Measurements from ENCODE around the gene CADM3. TPM values are rescaled to one million over a fixed set of nuclear protein-coding genes. Genes with fewer than 3 reads are reported as not detected.

The CADM3 gene
- total RNA-seq, 1 donor from 2014 or later: 10.0 TPM

DNA sequence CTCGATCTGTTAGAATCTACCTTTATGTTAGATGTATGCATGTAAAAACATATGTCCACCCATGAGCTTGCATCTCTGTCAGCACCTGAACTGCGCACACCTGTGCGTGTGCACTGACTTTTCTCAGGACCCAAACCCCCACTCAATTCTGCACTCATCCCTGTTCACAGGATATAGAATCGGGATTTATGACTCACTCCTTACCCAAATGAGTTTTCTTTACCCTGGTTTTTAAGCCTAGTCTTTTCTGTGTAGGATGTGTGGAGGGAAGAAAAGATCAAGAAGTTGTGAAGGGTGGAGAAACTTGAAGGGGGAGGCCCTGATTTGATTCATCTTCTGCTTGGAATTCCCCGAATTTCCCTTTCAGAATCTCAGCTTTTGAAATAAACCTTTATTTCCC lies 35.7 kb downstream of the CADM3 start:
- Mint-ChIP-seq H3K4me1 (peaks cover 6% of the 10 kb centered on the region), H3K27me3 (ENCODE audit: low read depth) (peaks cover 83% of the 10 kb centered on the region), H3K9me3 (no peaks in the 10 kb centered on the region), H3K4me3 (no peak overlapping the region), H3K36me3 (ENCODE audit: low read depth) (no peaks in the 10 kb centered on the region), H3K27ac (ENCODE audit: unreplicated experiment) (no peak overlapping the region)
- no peak for DNase-seq (ENCODE audit: low read depth, low spot score)
- TF ChIP-seq CTCF (conservative IDR thresholded peaks at IDR 0.05): no peak

- no peak for DNase-seq (ENCODE audit: low read depth, low spot score)
- no peaks in the 10 kb centered on the region for H3K9me3 Mint-ChIP-seq
- no peak overlapping the region for H3K4me3 Mint-ChIP-seq
- H3K36me3 Mint-ChIP-seq (ENCODE audit: low read depth): no peaks in the 10 kb centered on the region
- no peak for TF ChIP-seq CTCF (conservative IDR thresholded peaks at IDR 0.05)
- peaks cover 6% of the 10 kb centered on the region for H3K4me1 Mint-ChIP-seq
- no peak overlapping the region for H3K27ac Mint-ChIP-seq (ENCODE audit: unreplicated experiment)
- H3K27me3 Mint-ChIP-seq (ENCODE audit: low read depth): peaks cover 90% of the 10 kb centered on the region
These were observed 36.4 kb downstream of the CADM3 start for GRCh38 chr1:159207774-159208173.

DNA sequence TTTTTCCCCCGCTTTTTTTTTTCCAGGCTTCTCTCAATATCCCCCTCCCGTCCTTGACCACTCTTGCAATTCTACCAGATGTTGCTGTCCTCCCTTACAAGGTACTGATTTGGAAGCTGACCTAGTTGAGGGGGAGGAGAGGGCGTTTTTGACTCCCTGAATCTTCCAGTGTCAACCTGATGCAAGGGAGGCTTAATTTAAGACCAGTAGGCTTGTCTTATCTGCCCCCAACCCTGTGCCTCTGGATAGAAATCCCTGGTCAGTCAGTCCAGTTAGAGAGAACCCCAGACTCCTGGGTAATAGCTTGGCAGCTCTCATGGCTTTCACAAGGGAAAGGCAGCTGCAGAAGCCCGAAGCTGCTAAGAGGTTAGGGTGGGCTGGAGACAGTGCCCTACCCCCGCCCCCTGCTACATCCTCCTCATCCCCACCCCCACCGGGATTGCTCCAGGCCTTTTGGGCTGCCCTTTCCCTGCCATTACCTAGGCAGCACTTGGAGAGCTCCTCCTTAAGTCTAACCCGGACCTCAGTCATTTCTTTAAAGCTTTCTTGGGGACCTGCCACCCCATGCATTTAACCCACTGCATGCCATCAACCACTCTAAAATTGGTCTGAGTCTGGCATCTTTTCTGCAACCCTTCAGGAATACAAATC lies 36.9 kb downstream of the CADM3 start:
- H3K27me3 Mint-ChIP-seq (ENCODE audit: low read depth): peaks cover 92% of the 10 kb centered on the region
- DNase-seq (ENCODE audit: low read depth, low spot score): no peak
- H3K4me3 Mint-ChIP-seq: no peak overlapping the region
- no peak for TF ChIP-seq CTCF (conservative IDR thresholded peaks at IDR 0.05)
- H3K27ac Mint-ChIP-seq (ENCODE audit: unreplicated experiment): no peak overlapping the region
- no peaks in the 10 kb centered on the region for H3K9me3 Mint-ChIP-seq
- no peaks in the 10 kb centered on the region for H3K36me3 Mint-ChIP-seq (ENCODE audit: low read depth)
- H3K4me1 Mint-ChIP-seq: peaks cover 6% of the 10 kb centered on the region

DNA sequence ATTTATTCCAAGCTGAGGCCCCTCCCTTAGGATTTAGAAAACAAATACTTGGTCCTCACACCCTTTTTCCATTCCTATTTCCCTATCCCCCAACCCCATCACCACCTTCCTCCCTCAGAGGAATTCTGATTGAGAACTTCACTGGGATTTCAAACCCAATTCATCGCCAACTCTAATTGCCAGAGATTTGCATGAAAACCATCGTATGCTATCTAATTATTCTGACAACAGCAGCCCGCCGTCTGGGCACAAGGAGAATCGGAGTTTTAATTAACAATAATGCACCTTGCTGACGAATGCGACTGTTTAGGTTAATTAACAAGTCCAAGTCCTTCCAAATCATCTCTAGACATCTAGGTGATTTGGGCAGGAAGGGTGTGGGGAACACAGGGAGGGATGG lies 37.6 kb downstream of the CADM3 start:
- TF ChIP-seq CTCF (conservative IDR thresholded peaks at IDR 0.05): no peak
- H3K4me3 Mint-ChIP-seq: no peak overlapping the region
- DNase-seq (ENCODE audit: low read depth, low spot score): no peak
- no peak overlapping the region for H3K27ac Mint-ChIP-seq (ENCODE audit: unreplicated experiment)
- H3K4me1 Mint-ChIP-seq: peaks cover 6% of the 10 kb centered on the region
- H3K27me3 Mint-ChIP-seq (ENCODE audit: low read depth): peaks cover 89% of the 10 kb centered on the region
- H3K36me3 Mint-ChIP-seq (ENCODE audit: low read depth): no peaks in the 10 kb centered on the region
- no peaks in the 10 kb centered on the region for H3K9me3 Mint-ChIP-seq

GRCh38 chr1:159211331-159212136 lies 40.1 kb downstream of the CADM3 start:
- TF ChIP-seq CTCF (conservative IDR thresholded peaks at IDR 0.05): peak; percentile 93
- DNase-seq (ENCODE audit: low read depth, low spot score): peak; percentile 61
- H3K4me3 Mint-ChIP-seq: no peak overlapping the region
- H3K4me1 Mint-ChIP-seq: peaks cover 6% of the 10 kb centered on the region
- no peaks in the 10 kb centered on the region for H3K9me3 Mint-ChIP-seq
- peaks cover 89% of the 10 kb centered on the region for H3K27me3 Mint-ChIP-seq (ENCODE audit: low read depth)
- H3K27ac Mint-ChIP-seq (ENCODE audit: unreplicated experiment): no peak overlapping the region
- H3K36me3 Mint-ChIP-seq (ENCODE audit: low read depth): no peaks in the 10 kb centered on the region
